ENCODE results near the gene MAP2K2. TPM values are rescaled to one million over a fixed set of nuclear protein-coding genes. Genes with fewer than 3 reads are reported as not detected.

The MAP2K2 gene
- total and polyA plus RNA-seq, 7 experiments from 2014 or later: 40.5 to 162 (median 121) TPM

GRCh38 chr19:4099041-4099764 lies 24.7 kb downstream of the MAP2K2 start:
- Mint-ChIP-seq H3K27ac (no peak overlapping the region), H3K9me3 (no peaks in the 10 kb centered on the region), H3K36me3 (peaks cover 0 to 9% (median 0%) of the 10 kb centered on the region in 5 donors), H3K27me3 (no peaks in the 10 kb centered on the region), H3K4me3 (no peak overlapping the region), H3K4me1 (peaks cover 0 to 9% (median 5%) of the 10 kb centered on the region in 7 donors)
- ChIA-PET CTCF (no interaction called here), POLR2A (interaction anchor here (1.1 kb wide), 1 partner anchor 17 kb away, joined by 3 read pairs; no protein-coding TSS in a partner anchor)
- Histone ChIP-seq H3K36me3 (ENCODE audit: control insufficient read depth in 2 of 3, insufficient read depth in 3 of 3, low read length in 3 of 3) (peaks cover 0 to 74% (median 0%) of the 10 kb centered on the region in 3 experiments), H3K27me3 (ENCODE audit: control insufficient read depth in 2 of 2, insufficient read depth in 2 of 2, low read length in 2 of 2) (no peaks in the 10 kb centered on the region), H3K27ac (ENCODE audit: low read depth, low read length) (no peak overlapping the region), H3K9me3 (ENCODE audit: control insufficient read depth in 2 of 3, low read length in 3 of 3) (no peaks in the 10 kb centered on the region), H3K4me1 (ENCODE audit: control insufficient read depth in 2 of 2, insufficient read depth in 2 of 2, low read length in 2 of 2) (peaks cover 5 to 10% of the 10 kb centered on the region in 2 donors), H3K4me3 (ENCODE audit: low read length) (no peak overlapping the region)
- intact Hi-C loops (cut with micrococcal nuclease): no loop called here
- ATAC-seq (no peak), DNase-seq (no peak)

- no peak overlapping the region for H3K27ac ChIP-seq (ENCODE audit: low read depth, low read length)
- intact Hi-C loops (cut with micrococcal nuclease): no loop called here
- Mint-ChIP-seq H3K36me3 (peaks cover 0 to 13% (median 0%) of the 10 kb centered on the region in 5 donors), H3K4me3 (no peak overlapping the region), H3K4me1 (peaks cover 0 to 3% (median 1%) of the 10 kb centered on the region in 7 donors), H3K9me3 (no peaks in the 10 kb centered on the region), H3K27me3 (no peaks in the 10 kb centered on the region), H3K27ac (no peak overlapping the region)
- ChIA-PET CTCF (no interaction called here), POLR2A (interaction anchor here (1.1 kb wide), 1 partner anchor 16 kb away, joined by 3 read pairs; no protein-coding TSS in a partner anchor)
- H3K4me3 ChIP-seq (ENCODE audit: low read length): no peak overlapping the region
- H3K27me3 ChIP-seq (ENCODE audit: control insufficient read depth in 2 of 2, insufficient read depth in 2 of 2, low read length in 2 of 2): no peaks in the 10 kb centered on the region
- peaks cover 0 to 2% of the 10 kb centered on the region in 2 donors for H3K4me1 ChIP-seq (ENCODE audit: control insufficient read depth in 2 of 2, insufficient read depth in 2 of 2, low read length in 2 of 2)
- DNase-seq (no peak), ATAC-seq (no peak)
- peaks cover 0 to 78% (median 0%) of the 10 kb centered on the region in 3 experiments for H3K36me3 ChIP-seq (ENCODE audit: control insufficient read depth in 2 of 3, insufficient read depth in 3 of 3, low read length in 3 of 3)
- no peaks in the 10 kb centered on the region for H3K9me3 ChIP-seq (ENCODE audit: control insufficient read depth in 2 of 3, low read length in 3 of 3)
These were observed 25.4 kb downstream of the MAP2K2 start for GRCh38 chr19:4098493-4098892.

- H3K27me3 Mint-ChIP-seq: no peaks in the 10 kb centered on the region
- POLR2A ChIA-PET: interaction anchor here (0.7 kb wide), 1 partner anchor 30 kb away, joined by 4 read pairs; no protein-coding TSS in a partner anchor
- ATAC-seq: no peak
- no peaks in the 10 kb centered on the region for H3K4me1 ChIP-seq (ENCODE audit: control insufficient read depth in 2 of 2, insufficient read depth in 2 of 2, low read length in 2 of 2)
- H3K27me3 ChIP-seq (ENCODE audit: control insufficient read depth in 2 of 2, insufficient read depth in 2 of 2, low read length in 2 of 2): no peaks in the 10 kb centered on the region
- H3K4me3 ChIP-seq (ENCODE audit: low read length): no peak overlapping the region
- DNase-seq: no peak
- H3K9me3 Mint-ChIP-seq: no peaks in the 10 kb centered on the region
- peaks cover 0 to 68% (median 0%) of the 10 kb centered on the region in 3 experiments for H3K36me3 ChIP-seq (ENCODE audit: control insufficient read depth in 2 of 3, insufficient read depth in 3 of 3, low read length in 3 of 3)
- H3K4me1 Mint-ChIP-seq: peaks cover 0 to 4% (median 0%) of the 10 kb centered on the region in 7 donors
- H3K27ac ChIP-seq (ENCODE audit: low read depth, low read length): no peak overlapping the region
- H3K4me3 Mint-ChIP-seq: no peak overlapping the region
- intact Hi-C loops (cut with micrococcal nuclease): no loop called here
- CTCF ChIA-PET: interaction anchor here (0.7 kb wide), 1 partner anchor 713 kb away, joined by 3 read pairs; no protein-coding TSS in a partner anchor
- H3K27ac Mint-ChIP-seq: peak overlapping the region in 1 of 9 donors; percentile 36
- H3K36me3 Mint-ChIP-seq: peaks cover 0 to 14% (median 0%) of the 10 kb centered on the region in 5 donors
- H3K9me3 ChIP-seq (ENCODE audit: control insufficient read depth in 2 of 3, low read length in 3 of 3): no peaks in the 10 kb centered on the region
These were observed 26.4 kb downstream of the MAP2K2 start for GRCh38 chr19:4097501-4097900.

GRCh38 chr19:4096049-4096892 lies 27.7 kb downstream of the MAP2K2 start:
- no peak for ATAC-seq
- intact Hi-C loops (cut with micrococcal nuclease): no loop called here
- CTCF ChIA-PET: interaction anchor here (0.8 kb wide), 1 partner anchor 11 kb away, joined by 4 read pairs; no protein-coding TSS in a partner anchor
- H3K36me3 ChIP-seq (ENCODE audit: control insufficient read depth in 2 of 3, insufficient read depth in 3 of 3, low read length in 3 of 3): peaks cover 0 to 56% (median 0%) of the 10 kb centered on the region in 3 experiments
- H3K4me3 ChIP-seq (ENCODE audit: low read length): no peak overlapping the region
- no peak overlapping the region for H3K27ac ChIP-seq (ENCODE audit: low read depth, low read length)
- Mint-ChIP-seq H3K4me3 (no peak overlapping the region), H3K36me3 (peaks cover 0 to 14% (median 0%) of the 10 kb centered on the region in 5 donors), H3K27ac (peak overlapping the region in 1 of 9 donors; percentile 46), H3K27me3 (no peaks in the 10 kb centered on the region), H3K9me3 (no peaks in the 10 kb centered on the region), H3K4me1 (peaks cover 0 to 4% (median 0%) of the 10 kb centered on the region in 7 donors)
- no peaks in the 10 kb centered on the region for H3K27me3 ChIP-seq (ENCODE audit: control insufficient read depth in 2 of 2, insufficient read depth in 2 of 2, low read length in 2 of 2)
- H3K9me3 ChIP-seq (ENCODE audit: control insufficient read depth in 2 of 3, low read length in 3 of 3): no peaks in the 10 kb centered on the region
- POLR2A ChIA-PET: interaction anchor here (1.2 kb wide), 1 partner anchor 8 kb away, joined by 3 read pairs; no protein-coding TSS in a partner anchor
- DNase-seq: no peak
- H3K4me1 ChIP-seq (ENCODE audit: control insufficient read depth in 2 of 2, insufficient read depth in 2 of 2, low read length in 2 of 2): no peaks in the 10 kb centered on the region

- ChIA-PET CTCF (interaction anchor here (0.8 kb wide), 1 partner anchor 8 kb away, joined by 3 read pairs; no protein-coding TSS in a partner anchor), POLR2A (interaction anchor here (0.6 to 1.2 kb wide), 4 partner anchors 8 to 19 kb away, joined by 3 to 4 read pairs (median 3); no protein-coding TSS in a partner anchor)
- Histone ChIP-seq H3K27ac (ENCODE audit: low read depth, low read length) (no peak overlapping the region), H3K4me1 (ENCODE audit: control insufficient read depth in 2 of 2, insufficient read depth in 2 of 2, low read length in 2 of 2) (no peaks in the 10 kb centered on the region), H3K9me3 (ENCODE audit: control insufficient read depth in 2 of 3, low read length in 3 of 3) (no peaks in the 10 kb centered on the region), H3K36me3 (ENCODE audit: control insufficient read depth in 2 of 3, insufficient read depth in 3 of 3, low read length in 3 of 3) (peaks cover 0 to 50% (median 0%) of the 10 kb centered on the region in 3 experiments), H3K27me3 (ENCODE audit: control insufficient read depth in 2 of 2, insufficient read depth in 2 of 2, low read length in 2 of 2) (no peaks in the 10 kb centered on the region), H3K4me3 (ENCODE audit: low read length) (no peak overlapping the region)
- H3K4me1 Mint-ChIP-seq: peaks cover 0 to 4% (median 0%) of the 10 kb centered on the region in 7 donors
- DNase-seq (no peak), ATAC-seq (no peak)
- no peak overlapping the region for H3K27ac Mint-ChIP-seq
- H3K9me3 Mint-ChIP-seq: no peaks in the 10 kb centered on the region
- H3K36me3 Mint-ChIP-seq: peaks cover 0 to 12% (median 0%) of the 10 kb centered on the region in 5 donors
- H3K27me3 Mint-ChIP-seq: no peaks in the 10 kb centered on the region
- intact Hi-C loops (cut with micrococcal nuclease): no loop called here
- no peak overlapping the region for H3K4me3 Mint-ChIP-seq
These were observed 28.5 kb downstream of the MAP2K2 start for GRCh38 chr19:4095488-4095844.

GRCh38 chr19:4094761-4095487 lies 29.0 kb downstream of the MAP2K2 start:
- no peaks in the 10 kb centered on the region for H3K27me3 Mint-ChIP-seq
- peaks cover 0 to 10% (median 0%) of the 10 kb centered on the region in 5 donors for H3K36me3 Mint-ChIP-seq
- Histone ChIP-seq H3K4me1 (ENCODE audit: control insufficient read depth in 2 of 2, insufficient read depth in 2 of 2, low read length in 2 of 2) (peaks cover 0 to under 1% of the 10 kb centered on the region in 2 donors), H3K27me3 (ENCODE audit: control insufficient read depth in 2 of 2, insufficient read depth in 2 of 2, low read length in 2 of 2) (no peaks in the 10 kb centered on the region), H3K36me3 (ENCODE audit: control insufficient read depth in 2 of 3, insufficient read depth in 3 of 3, low read length in 3 of 3) (peaks cover 0 to 45% (median 0%) of the 10 kb centered on the region in 3 experiments), H3K9me3 (ENCODE audit: control insufficient read depth in 2 of 3, low read length in 3 of 3) (no peaks in the 10 kb centered on the region), H3K27ac (ENCODE audit: low read depth, low read length) (no peak overlapping the region), H3K4me3 (ENCODE audit: low read length) (no peak overlapping the region)
- DNase-seq (no peak), ATAC-seq (no peak)
- CTCF ChIA-PET: interaction anchor here (0.8 kb wide), 1 partner anchor 9 kb away, joined by 3 read pairs; no protein-coding TSS in a partner anchor
- intact Hi-C loops (cut with micrococcal nuclease): no loop called here
- POLR2A ChIA-PET: interaction anchor here (0.6 to 1.2 kb wide), 4 partner anchors 9 to 20 kb away, joined by 3 to 4 read pairs (median 3); no protein-coding TSS in a partner anchor
- H3K27ac Mint-ChIP-seq: no peak overlapping the region
- peaks cover 0 to 7% (median 2%) of the 10 kb centered on the region in 7 donors for H3K4me1 Mint-ChIP-seq
- no peak overlapping the region for H3K4me3 Mint-ChIP-seq
- H3K9me3 Mint-ChIP-seq: no peaks in the 10 kb centered on the region
